HAP-1 (cell line): ENCODE results near the gene ATF7IP.
"Not testable (repeated sequence)": the region's sequence is repeated elsewhere in the genome, so short reads cannot be mapped to it uniquely, and the experiment has no call there.

Source experiments
- DNase-seq, 2 experiments: peaks; one replicate each; pipeline ENCODE4 v3.0.0-alpha.2; 2016 to 2020; ENCODE audit warnings: low spot score in 2 of 2
- H3K27me3 ChIP-seq: fragments of 250-450 bp; sonication (Bioruptor Pico); 2 replicates; pipeline ENCODE4 v1.5.1; 2020; ENCODE audit warnings: low read depth, mild to moderate bottlenecking, moderate library complexity
- H3K36me3 ChIP-seq: fragments of 250-450 bp; sonication (Bioruptor Pico); replicated peaks from 2 replicates; pipeline ENCODE4 v1.5.1; 2020; ENCODE audit warnings: mild to moderate bottlenecking
- H3K4me1 ChIP-seq: fragments of 250-450 bp; sonication (Bioruptor Pico); 2 replicates; pipeline ENCODE4 v1.5.1; 2020; ENCODE audit warnings: mild to moderate bottlenecking
- H3K4me3 ChIP-seq: fragments of 250-450 bp; sonication (Bioruptor Pico); 2 replicates; pipeline ENCODE4 v1.5.1; 2020; ENCODE audit warnings: mild to moderate bottlenecking, moderate library complexity
- H3K9me3 ChIP-seq: fragments of 250-450 bp; sonication (Bioruptor Pico); 2 replicates; pipeline ENCODE4 v1.5.1; 2020; ENCODE audit warnings: mild to moderate bottlenecking, moderate library complexity
- in situ Hi-C: fragments of 300-500 bp; cut with MboI; formaldehyde crosslinking; loops from 3 replicates; pipeline ENCODE4 v1.14.3; 2020; ENCODE audit warnings: low sequenced_read_pairs, inconsistent platforms, mixed read lengths

Gene ATF7IP

DNA sequence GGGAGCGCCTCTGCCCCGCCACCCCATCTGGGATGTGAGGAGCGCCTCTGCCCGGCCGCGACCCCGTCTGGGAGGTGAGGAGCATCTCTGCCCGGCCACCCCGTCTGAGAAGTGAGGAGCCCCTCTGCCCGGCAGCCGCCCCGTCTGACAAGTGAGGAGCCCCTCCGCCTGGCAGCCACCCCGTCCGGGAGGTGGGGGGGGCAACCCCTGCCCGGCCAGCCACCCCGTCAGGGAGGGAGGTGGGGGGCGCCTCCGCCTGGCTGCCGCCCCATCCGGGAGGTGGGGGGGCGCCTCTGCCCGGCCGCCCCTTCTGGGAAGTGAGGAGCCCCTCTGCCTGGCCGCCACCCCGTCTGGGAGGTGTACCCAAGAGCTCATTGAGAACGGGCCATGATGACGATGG lies 10.8 kb upstream of the ATF7IP start:
- H3K27me3 ChIP-seq, H3K9me3 ChIP-seq, in situ Hi-C loops, DNase-seq, H3K4me3 ChIP-seq, H3K36me3 ChIP-seq, H3K4me1 ChIP-seq: not testable (repeated sequence)

DNA sequence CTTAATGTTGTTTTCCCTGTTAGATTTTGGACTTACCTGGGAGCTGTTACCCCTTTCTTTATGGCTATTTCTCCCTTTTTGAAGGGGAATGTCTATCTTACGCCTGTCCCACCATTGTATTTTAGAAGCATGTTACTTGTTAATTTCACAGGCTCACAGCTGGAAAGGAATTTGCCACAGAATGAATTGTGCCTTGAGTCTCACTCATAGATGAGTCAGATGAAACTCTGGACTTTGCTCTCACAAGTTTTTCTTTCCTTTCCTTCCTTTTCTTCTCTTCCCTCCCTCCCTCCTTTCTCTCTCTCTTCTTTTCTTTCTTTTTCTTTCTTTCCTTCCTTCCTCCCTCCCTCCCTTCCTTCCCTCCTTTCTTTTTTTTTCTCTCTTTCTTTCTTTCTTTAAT lies 9.3 kb upstream of the ATF7IP start:
- H3K36me3 ChIP-seq, result no peaks in the 10 kb centered on the region
- DNase-seq, result no peak
- in situ Hi-C loops, result no loop called here

DNA sequence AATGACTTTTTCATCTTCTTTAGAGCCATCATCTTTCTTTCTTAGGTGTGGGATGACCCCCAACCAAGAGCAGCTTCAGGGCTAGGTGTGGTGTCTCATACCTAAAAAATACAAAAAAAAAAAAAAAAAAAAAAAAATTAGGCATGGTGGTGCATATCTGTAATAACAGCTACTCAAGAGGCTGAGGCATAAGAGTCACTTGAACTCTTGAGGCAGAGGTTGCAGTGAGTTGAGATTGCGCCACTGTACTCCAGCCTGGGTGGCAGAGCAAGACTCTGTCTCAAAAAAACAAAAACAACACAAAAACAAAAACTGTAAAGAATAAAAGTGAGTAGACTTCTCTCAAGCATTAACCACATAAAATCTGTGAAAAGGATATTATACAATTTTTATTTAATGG lies 8.0 kb upstream of the ATF7IP start:
- Histone ChIP-seq H3K9me3 (no peaks in the 10 kb centered on the region; the same call in 1 of the 2 replicates), H3K36me3 (no peaks in the 10 kb centered on the region), H3K27me3 (no peaks in the 10 kb centered on the region), H3K4me1 (no peaks in the 10 kb centered on the region), H3K4me3 (no peak overlapping the region)
- in situ Hi-C loops, result no loop called here
- no peak for DNase-seq

More for the DNA sequence above, 9.3 kb upstream of the ATF7IP start:
- H3K27me3 ChIP-seq, result no peaks in the 10 kb centered on the region
- no peak overlapping the region for H3K4me3 ChIP-seq
- H3K4me1 ChIP-seq, result no peaks in the 10 kb centered on the region
- no peaks in the 10 kb centered on the region; the same call in none of the 2 replicates for H3K9me3 ChIP-seq

DNA sequence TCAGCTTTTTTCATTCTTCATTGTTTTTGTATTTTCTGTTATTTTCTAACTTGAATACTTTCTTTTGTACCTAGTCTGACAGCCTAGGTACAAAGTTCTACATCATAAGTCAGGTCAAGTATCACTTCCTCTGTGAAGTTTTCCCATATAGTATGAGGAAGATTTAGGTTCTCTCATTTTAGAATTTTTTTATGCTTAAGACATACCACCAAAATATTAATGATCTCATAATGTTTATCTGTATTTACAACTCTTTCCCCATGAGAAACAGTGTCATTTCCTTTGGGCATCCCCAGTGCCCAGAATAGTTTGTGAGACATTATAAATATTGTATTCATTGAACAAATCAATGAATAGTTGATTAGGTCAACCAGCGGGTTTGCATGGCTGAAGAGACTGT lies 3.1 kb upstream of the ATF7IP start:
- no peak overlapping the region for H3K4me3 ChIP-seq
- in situ Hi-C loops, result loop anchor here (10.0 kb wide), 1 partner anchor 108 kb away; no protein-coding TSS in a partner anchor
- H3K36me3 ChIP-seq, result no peaks in the 10 kb centered on the region

DNA sequence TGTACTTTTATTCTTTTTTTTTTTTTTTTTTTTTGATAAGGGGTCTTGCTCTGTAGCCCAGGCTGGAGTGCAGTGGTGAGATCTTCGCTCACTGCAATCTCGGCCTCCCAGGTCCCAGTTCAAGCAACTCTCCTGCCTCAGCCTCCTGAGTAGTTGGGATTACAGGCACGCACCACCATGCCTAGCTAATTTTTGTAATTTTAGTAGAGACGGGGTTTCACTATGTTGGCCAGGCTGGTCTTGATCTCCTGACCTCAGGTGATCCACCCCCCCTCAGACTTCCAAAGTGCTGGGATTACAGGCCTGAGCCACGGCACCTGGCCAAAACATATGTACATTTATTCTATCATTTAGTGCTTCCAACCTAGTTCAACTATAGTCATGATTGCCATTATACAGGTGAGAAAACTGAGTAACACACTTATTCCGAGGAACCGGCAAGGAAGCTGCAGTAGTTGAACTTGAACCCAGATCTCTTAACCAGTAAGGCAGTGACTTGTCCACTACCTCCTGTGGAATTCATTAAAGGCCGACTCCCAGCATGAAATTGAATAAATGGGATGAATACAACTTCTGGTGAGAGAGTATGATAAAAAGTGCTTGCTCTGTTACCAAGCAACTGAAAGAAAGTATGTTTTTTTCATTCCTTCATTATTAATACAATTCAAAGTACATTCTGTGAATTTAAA lies 755 bp upstream of the ATF7IP start:
- Histone ChIP-seq H3K4me1 (no peaks in the 10 kb centered on the region; the same call in none of the 2 replicates), H3K9me3 (no peaks in the 10 kb centered on the region), H3K4me3 (peak overlapping the region; percentile 54), H3K27me3 (no peaks in the 10 kb centered on the region), H3K36me3 (no peaks in the 10 kb centered on the region)
- in situ Hi-C loops, result loop anchor here (10.0 kb wide), 1 partner anchor 110 kb away; no protein-coding TSS in a partner anchor
- DNase-seq, result peak in 1 of 2 experiments; percentile 10

More for the DNA sequence above, 3.1 kb upstream of the ATF7IP start:
- Histone ChIP-seq H3K4me1 (no peaks in the 10 kb centered on the region), H3K9me3 (no peaks in the 10 kb centered on the region), H3K27me3 (no peaks in the 10 kb centered on the region)
- DNase-seq, result no peak

DNA sequence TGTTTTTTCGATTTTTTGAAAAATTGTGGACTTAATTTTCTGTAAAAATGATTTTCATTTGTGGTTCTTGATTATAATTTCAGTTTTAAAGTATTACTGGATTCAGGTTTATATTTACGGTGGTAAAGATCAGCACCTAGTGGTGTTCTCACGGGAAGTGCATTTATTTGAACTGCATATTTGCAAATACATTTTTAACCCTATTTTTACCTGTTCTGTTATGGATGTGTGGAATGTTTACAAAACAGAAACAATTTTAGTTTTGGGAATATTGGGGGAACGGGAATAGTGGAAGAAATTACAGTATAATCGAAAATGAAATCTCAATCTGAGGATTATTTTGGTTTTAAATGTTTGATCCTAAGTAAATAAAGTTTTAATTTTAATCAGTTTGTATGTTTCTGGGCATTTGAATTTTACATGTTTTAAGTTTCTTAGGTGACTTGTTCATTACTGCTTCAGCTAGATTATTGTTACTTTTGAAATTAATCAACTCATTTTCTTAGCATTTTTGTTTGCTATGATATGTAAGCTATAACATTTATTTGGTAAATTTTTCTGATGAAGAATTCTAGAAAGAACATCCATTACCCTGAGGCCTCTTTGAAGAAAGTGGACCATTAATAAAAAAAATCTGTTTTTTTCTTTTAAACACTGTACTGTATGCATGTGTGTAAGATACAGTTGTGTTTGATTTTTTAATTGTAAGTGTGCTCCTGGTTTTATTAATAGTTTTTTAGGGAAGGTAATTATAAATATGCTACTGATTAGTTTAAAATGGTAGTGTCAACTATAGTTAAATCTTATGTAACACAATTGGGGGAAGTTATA lies 942 bp downstream of the ATF7IP start:
- H3K9me3 ChIP-seq, result no peaks in the 10 kb centered on the region
- no peak for DNase-seq
- in situ Hi-C loops, result loop anchor here (10.0 kb wide), 1 partner anchor 112 kb away; no protein-coding TSS in a partner anchor
- H3K36me3 ChIP-seq, result no peaks in the 10 kb centered on the region
- H3K27me3 ChIP-seq, result no peaks in the 10 kb centered on the region
- peak overlapping the region; percentile 54 for H3K4me3 ChIP-seq
- H3K4me1 ChIP-seq, result no peaks in the 10 kb centered on the region; the same call in none of the 2 replicates

DNA sequence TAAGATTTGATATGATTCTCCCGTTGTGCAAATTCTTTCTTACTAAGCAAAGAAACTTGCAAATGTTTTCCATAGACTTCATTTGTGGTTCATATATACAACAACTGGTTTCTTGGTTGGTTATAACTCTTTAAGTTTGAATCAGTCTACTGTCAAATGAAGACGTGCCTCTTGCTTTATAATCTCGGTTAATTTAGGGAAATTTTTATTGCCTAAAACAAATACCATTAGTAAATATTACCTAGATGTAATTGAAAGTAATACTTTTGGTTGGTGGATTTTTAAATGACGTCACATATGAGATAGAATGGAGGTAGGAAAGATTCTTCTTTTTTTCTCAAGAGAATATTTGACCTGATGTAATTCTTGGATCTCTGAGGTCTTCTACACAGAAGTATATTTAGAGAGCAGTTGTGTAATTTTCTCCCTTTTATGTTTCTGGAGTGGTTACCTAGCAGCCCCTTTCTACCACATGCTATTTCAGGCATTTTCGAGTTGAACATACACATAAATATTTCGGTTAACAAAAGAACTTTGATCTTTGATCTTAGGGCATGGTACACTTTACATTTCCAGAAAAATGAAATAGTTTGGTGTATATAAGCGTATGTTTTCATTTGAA lies 1.7 kb downstream of the ATF7IP start:
- peak overlapping the region; percentile 54 for H3K4me3 ChIP-seq
- in situ Hi-C loops, result loop anchor here (10.0 kb wide), 1 partner anchor 112 kb away; no protein-coding TSS in a partner anchor
- no peaks in the 10 kb centered on the region for H3K36me3 ChIP-seq
- no peaks in the 10 kb centered on the region for H3K27me3 ChIP-seq
- peak in 1 of 2 experiments; percentile 46 for DNase-seq
- H3K4me1 ChIP-seq, result no peaks in the 10 kb centered on the region; the same call in none of the 2 replicates
- no peaks in the 10 kb centered on the region for H3K9me3 ChIP-seq

DNA sequence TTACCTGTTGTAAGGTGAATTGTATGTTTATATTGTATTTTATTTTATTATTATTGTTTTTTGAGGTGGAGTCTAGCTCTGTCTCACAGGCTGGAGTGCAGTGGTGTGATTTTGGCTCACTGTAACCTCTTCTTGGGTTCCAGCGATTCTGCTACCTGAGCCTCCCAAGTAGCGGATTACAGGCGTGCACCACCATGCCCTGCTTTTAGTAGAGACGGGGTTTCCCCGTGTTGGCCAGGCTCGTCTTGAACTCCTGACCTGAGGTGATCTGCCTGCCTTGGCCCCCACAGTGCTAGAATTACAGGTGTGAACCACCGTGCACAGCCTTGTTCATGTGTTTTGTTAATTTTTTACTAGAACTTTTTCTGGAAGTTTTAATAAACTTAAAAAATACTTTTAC lies 3.8 kb downstream of the ATF7IP start:
- Histone ChIP-seq H3K36me3 (no peaks in the 10 kb centered on the region), H3K27me3 (no peaks in the 10 kb centered on the region), H3K4me1 (peaks cover 10% of the 10 kb centered on the region), H3K4me3 (no peak overlapping the region), H3K9me3 (no peaks in the 10 kb centered on the region)
- in situ Hi-C loops, result loop anchor here (10.0 kb wide), 1 partner anchor 115 kb away; no protein-coding TSS in a partner anchor
- DNase-seq, result no peak

DNA sequence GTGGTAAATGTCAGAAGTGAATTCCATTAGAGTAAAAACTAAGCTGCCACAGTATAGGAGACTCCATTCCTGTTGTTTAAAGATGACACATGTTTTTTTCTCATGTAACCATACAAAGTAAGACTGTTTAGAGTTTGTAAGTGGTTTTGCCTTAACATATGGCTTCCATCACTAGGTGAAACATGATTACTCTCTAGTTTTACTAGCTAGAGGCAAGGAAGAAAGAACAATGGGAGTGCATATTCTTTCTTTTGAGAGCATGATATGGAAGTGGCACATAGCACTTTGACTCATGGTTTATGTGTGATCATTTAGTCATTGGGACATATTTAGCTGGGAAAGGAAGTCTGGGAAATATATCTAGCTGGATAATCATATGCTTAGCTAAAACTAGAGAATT lies 7.7 kb downstream of the ATF7IP start:
- no peak overlapping the region for H3K4me3 ChIP-seq
- DNase-seq, result no peak
- in situ Hi-C loops, result no loop called here
- H3K27me3 ChIP-seq, result no peaks in the 10 kb centered on the region
- H3K4me1 ChIP-seq, result peaks cover 10% of the 10 kb centered on the region
- H3K9me3 ChIP-seq, result peaks cover 8% of the 10 kb centered on the region
- H3K36me3 ChIP-seq, result no peaks in the 10 kb centered on the region

DNA sequence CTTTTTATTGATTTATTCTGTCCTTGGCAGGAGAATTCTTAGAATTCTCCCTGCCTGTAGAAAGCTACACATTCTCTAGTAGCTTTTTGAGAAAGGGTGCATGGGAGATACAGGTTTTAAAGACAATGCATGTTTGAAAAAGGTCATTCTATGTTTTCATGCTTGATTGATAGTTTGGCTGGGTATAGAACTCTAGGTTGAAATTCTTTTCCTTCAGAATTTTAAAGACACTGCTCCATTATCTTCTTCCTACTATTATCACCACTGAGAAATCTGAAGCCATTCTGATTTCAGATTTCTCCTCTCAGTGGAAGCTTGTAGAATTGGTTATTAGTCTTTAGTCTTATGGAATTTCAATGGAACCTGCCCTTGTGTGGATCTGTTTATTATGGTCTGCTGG lies 14.0 kb downstream of the ATF7IP start:
- H3K9me3 ChIP-seq, result peaks cover 26% of the 10 kb centered on the region
- no peak overlapping the region for H3K4me3 ChIP-seq
- H3K27me3 ChIP-seq, result no peaks in the 10 kb centered on the region
- peaks cover 10% of the 10 kb centered on the region for H3K36me3 ChIP-seq
- in situ Hi-C loops, result no loop called here
- DNase-seq, result no peak
- H3K4me1 ChIP-seq, result peaks cover 9% of the 10 kb centered on the region

DNA sequence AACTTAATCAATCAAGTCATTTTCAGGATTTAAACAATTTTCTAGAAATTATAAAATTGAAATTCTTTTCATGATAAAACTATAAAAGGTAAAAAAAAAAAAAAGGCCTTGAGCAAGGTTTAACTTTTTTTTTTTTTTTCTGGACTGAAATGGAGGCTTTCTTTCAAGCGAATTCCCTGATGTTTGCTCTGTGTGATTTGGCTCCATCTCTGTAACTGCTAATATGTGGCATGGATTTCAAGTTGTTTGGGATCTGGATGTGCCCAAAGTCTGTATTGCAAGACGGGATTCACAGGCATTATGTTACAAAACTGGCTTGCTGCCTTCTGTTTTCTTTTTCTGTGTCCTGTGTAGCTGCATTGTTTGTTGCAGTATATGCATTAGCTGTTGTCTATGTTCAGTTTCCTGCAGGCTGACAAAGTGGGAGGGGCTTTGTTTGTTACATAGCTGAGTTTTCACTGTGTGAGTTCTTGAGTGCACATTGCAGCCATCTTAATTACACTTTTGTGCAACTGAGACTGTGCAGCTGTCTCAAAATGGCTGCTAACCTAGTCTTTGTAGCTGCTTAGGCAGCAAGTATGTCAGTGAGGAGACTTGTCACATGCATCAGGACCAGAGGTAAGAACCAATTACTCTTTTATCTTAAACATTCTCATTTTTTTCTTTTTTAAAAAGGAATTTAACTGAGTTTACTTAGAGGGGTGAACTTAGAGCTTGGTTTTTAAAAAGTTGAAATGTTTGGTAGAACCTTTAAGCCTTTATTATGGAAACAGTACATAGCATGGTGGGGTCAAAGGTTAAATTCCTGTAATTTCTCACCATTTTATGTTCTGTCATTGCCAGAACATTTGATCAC lies 19.5 kb downstream of the ATF7IP start:
- in situ Hi-C loops, result no loop called here
- Histone ChIP-seq H3K4me3 (no peak overlapping the region), H3K4me1 (peaks cover 21% of the 10 kb centered on the region), H3K27me3 (no peaks in the 10 kb centered on the region), H3K9me3 (peaks cover 6% of the 10 kb centered on the region), H3K36me3 (no peaks in the 10 kb centered on the region)
- DNase-seq, result peak; percentile 71 to 76

DNA sequence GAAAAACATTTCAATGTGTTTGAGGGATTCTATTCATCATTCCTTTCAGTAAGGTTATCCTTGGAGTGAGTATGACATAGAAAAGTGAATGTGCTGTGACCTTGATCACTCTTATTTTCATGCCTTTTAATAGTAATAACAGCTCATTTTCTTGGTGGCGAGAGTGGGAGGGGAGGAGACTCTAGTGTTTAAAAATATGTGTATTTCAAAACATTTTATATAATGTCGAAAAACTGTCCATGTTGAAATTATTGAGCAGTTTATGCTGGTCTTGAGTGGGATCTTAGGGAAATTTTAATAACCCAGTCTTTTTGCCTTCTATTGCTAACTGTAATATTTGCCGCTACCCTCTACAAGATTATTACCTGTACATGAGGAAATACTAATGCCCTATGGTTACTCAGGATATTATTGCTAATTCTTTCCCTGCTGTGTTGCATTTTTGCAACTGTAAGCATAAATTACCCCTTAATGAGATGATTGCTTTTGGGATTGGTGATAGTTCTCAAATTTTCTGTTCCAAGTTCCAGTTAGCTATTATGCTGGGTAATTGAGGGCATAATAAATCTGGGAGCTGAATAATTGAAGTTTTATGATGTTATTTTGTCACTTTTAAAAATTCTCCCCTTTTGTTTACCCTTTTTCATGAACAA lies 21.9 kb downstream of the ATF7IP start:
- Histone ChIP-seq H3K4me1 (peaks cover 21% of the 10 kb centered on the region), H3K27me3 (no peaks in the 10 kb centered on the region), H3K4me3 (no peak overlapping the region), H3K36me3 (no peaks in the 10 kb centered on the region), H3K9me3 (peaks cover 3% of the 10 kb centered on the region; the same call in 1 of the 2 replicates)
- no peak for DNase-seq
- in situ Hi-C loops, result no loop called here
